ENCODE measurements around the gene MRGPRG.

MRGPRG gene

DNA sequence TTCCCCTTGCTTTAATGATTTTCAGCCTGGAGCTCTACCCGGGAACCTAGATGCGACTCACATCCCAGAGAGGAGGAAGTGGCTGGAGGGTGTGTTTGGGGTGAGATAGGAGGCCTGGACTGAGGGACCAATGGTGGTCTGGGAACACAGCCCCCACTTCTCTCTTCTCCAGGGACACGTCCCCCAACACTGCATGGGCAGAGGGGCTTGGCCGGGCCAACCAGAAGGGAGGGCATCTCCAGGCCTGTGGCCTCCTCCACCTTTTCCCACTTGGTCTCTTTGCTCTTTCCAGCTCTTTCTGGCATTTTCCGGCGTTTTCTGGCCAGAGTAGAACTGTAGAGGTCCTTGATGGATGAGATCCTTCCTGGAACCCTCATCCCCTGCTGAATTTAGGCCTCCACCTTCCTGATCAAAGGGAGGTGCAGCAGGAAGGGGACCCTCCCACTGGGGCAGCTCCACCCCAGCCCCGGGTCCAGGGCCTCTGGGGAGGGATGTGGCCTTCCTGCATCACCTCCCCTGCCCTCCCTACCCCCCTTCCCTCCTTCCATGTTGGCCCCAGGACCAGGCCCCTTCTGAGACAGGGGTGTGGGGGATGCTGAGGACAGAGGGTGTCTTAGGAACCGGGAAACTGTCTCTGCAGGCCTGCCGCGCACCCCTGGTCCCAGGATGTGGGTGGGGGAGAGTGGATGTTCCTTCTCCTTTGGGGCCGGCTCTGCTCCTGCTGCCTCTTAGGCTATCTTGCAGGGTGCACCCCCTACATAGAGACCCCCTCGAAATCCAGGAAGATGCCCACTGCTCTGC lies 24.4 kb downstream of the MRGPRG start:
- H3K9me3 ChIP-seq (ENCODE audit: control insufficient read depth, insufficient read depth, low read length), result no peaks in the 10 kb centered on the region
- H3K36me3 ChIP-seq (ENCODE audit: control insufficient read depth, insufficient read depth, low read length), result no peaks in the 10 kb centered on the region
- H3K4me1 ChIP-seq (ENCODE audit: control insufficient read depth, insufficient read depth, low read length), result peaks cover 2% of the 10 kb centered on the region
- no peak overlapping the region for H3K9ac ChIP-seq (ENCODE audit: low read depth, low read length)
- no peaks in the 10 kb centered on the region for H3K27me3 ChIP-seq (ENCODE audit: control insufficient read depth, insufficient read depth, low read length)
- H3K4me3 ChIP-seq (ENCODE audit: low read depth, low read length), result no peak overlapping the region

DNA sequence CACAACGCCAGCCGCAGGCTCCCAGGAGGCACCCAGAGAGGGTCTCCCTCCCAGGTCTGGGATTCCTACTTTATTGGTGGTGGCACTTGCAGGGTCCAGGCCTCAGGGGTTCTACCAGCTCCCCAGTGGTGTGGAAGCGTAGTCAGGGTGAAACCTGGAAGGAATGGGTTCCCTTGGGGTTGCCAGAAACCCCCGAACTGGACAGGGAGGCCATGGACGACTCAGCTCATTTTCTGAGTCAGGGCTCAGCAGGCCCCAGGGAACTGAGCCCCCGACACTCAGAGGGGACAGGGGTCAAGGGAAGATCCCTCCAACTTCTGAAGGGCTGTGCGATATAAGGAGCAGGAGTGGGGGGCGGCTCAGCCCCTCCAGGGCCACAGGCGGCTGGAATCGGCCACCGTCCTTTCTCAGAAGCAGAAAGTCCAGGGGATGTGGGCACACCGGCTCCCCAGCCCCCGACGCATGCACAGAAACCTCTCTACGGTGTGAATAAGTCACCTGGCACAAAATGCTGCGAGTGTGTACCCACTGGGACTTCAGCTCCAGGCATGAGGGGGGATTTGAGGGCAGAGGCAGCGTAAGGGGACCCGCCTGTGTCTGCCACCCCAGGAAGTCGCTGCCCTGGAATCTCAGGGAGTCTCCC lies 25.1 kb downstream of the MRGPRG start:
- Histone ChIP-seq H3K36me3 (ENCODE audit: control insufficient read depth, insufficient read depth, low read length) (no peaks in the 10 kb centered on the region), H3K4me1 (ENCODE audit: control insufficient read depth, insufficient read depth, low read length) (peaks cover 7% of the 10 kb centered on the region), H3K9me3 (ENCODE audit: control insufficient read depth, insufficient read depth, low read length) (no peaks in the 10 kb centered on the region), H3K4me3 (ENCODE audit: low read depth, low read length) (no peak overlapping the region), H3K27me3 (ENCODE audit: control insufficient read depth, insufficient read depth, low read length) (no peaks in the 10 kb centered on the region), H3K9ac (ENCODE audit: low read depth, low read length) (no peak overlapping the region)

DNA sequence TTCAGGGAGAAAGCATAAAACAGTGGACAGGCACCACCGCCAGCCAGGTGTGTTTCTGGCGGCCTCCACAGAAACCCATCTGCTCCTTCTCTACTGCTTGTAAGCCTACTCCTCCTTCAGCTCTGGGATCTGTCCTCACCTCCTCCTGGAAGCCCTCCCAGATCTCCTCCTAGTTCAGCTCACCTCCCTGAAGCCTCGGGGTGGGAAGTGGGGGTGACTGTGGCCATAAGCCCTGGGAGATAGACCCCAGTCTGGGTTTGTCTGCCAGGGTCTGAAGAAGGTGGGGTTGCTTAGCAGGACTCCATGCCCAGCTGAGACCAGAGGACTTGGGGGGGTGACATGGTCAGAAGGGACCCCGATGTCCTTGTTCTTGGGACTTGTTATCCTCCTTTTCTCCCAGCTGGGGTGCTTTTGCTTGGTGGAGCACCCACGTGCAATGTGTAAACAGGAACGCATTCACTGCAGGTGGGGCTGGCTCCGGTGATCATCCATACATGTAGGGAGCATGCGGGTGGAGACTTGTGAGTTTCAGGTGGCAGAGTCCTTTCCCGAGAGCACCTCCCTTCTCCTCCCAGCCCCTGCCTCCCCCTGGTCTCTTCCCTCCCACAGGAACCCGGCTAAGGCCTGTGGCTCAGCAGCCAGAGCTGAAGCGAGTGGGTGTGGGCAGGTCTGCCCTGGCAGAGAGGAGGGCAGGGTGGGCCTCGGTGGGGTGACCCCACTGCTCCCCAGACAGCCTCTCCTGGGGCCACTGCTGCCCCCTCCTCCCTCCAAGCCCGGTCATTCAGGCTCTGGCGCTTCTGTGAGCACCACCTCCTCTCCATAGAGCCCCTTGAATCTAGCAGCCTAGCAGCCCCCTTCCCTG lies 25.9 kb downstream of the MRGPRG start:
- peaks cover 7% of the 10 kb centered on the region for H3K4me1 ChIP-seq (ENCODE audit: control insufficient read depth, insufficient read depth, low read length)
- H3K9ac ChIP-seq (ENCODE audit: low read depth, low read length), result no peak overlapping the region
- H3K9me3 ChIP-seq (ENCODE audit: control insufficient read depth, insufficient read depth, low read length), result no peaks in the 10 kb centered on the region
- no peaks in the 10 kb centered on the region for H3K27me3 ChIP-seq (ENCODE audit: control insufficient read depth, insufficient read depth, low read length)
- no peaks in the 10 kb centered on the region for H3K36me3 ChIP-seq (ENCODE audit: control insufficient read depth, insufficient read depth, low read length)
- no peak overlapping the region for H3K4me3 ChIP-seq (ENCODE audit: low read depth, low read length)

DNA sequence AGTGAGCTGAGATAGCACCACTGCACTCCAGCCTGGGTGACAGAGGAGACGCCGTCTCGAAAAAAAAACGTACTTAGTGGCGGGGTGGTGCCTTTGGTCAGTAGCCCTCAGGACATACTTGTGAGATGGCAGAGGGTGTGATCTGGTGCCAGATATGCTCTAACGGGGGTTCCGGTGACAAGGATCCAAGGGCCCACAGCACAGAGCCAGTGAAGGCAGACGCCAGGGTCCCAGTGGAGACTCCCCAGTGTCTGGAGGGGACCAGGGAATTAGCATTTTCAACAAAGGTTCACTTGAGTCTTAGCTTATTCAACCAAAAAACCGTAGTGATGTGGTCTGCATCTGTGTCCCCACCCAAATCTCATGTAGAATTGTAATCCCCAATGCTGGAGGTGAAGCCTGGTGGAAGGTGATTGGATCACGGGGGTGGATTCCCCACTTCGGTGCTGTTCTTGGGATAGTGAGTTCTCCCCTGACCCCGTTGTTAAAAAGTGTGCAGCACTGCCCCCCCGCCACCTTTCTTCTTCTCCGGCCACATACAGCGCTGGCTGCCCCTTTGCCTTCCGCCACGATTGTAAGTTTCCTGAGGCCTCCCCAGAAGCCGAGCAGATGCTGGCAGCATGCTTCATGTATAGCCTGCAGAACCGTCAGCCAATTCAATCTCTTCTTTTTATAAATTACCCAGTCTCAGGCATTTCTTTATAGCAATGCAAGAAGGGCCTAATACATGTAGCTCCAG lies 26.9 kb downstream of the MRGPRG start:
- peaks cover 7% of the 10 kb centered on the region for H3K4me1 ChIP-seq (ENCODE audit: control insufficient read depth, insufficient read depth, low read length)
- no peak overlapping the region for H3K4me3 ChIP-seq (ENCODE audit: low read depth, low read length)
- no peaks in the 10 kb centered on the region for H3K9me3 ChIP-seq (ENCODE audit: control insufficient read depth, insufficient read depth, low read length)
- no peaks in the 10 kb centered on the region for H3K36me3 ChIP-seq (ENCODE audit: control insufficient read depth, insufficient read depth, low read length)
- H3K27me3 ChIP-seq (ENCODE audit: control insufficient read depth, insufficient read depth, low read length), result no peaks in the 10 kb centered on the region
- H3K9ac ChIP-seq (ENCODE audit: low read depth, low read length), result no peak overlapping the region

DNA sequence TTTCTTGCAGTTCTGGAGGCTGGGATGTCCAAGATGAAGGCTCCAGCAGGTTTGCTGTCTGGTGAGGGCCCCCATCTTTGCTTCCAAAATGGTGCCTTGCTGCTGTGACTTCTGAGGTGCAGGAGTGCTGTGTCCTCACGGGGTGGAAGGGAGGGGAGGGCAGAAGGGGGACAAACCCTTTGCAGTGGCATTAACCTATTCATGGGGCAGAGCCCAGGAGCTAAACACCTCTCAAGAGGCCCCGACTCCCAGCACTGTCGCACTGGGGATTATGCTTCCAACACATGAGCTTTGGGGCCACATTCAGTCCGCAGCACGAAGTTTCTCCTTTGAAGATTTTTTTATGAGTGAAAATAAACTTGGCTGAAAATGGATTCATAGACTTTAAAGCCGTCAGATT lies 28.0 kb downstream of the MRGPRG start:
- no peak overlapping the region for H3K4me3 ChIP-seq (ENCODE audit: low read depth, low read length)
- H3K9ac ChIP-seq (ENCODE audit: low read depth, low read length), result no peak overlapping the region
- H3K36me3 ChIP-seq (ENCODE audit: control insufficient read depth, insufficient read depth, low read length), result no peaks in the 10 kb centered on the region
- H3K9me3 ChIP-seq (ENCODE audit: control insufficient read depth, insufficient read depth, low read length), result no peaks in the 10 kb centered on the region
- peaks cover 7% of the 10 kb centered on the region for H3K4me1 ChIP-seq (ENCODE audit: control insufficient read depth, insufficient read depth, low read length)
- no peaks in the 10 kb centered on the region for H3K27me3 ChIP-seq (ENCODE audit: control insufficient read depth, insufficient read depth, low read length)

DNA sequence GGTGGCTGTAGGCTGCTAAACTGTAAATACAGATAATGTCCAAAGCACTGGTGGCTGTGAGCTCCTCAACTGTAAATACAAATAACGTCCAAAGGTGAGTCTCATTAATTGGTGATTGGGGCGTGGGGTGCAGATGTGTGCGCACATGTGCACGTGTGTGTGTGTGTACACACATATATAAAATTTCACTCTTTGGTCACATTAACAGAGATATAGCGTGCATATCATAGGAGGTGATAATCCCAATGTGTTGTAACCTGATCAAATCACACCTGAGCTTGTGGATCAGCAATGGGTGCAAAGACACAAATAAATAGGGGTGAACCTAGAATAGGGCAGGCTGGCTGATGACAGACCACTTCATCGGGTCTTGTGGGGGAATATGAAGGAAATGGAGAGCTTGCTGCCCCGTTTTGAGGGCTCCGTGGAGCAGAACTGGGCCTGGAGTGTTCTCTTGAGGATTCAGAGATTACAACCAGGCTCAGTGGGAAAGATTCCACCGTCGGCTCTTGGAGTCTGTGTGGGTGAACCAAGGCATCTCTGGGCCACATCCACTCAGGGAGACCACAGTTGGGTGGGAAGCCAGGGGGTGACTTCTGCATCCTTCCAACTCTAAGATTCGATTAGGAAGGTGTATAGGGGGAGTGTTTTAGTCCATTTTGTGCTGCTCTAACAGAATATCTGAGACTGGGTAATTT lies 28.6 kb downstream of the MRGPRG start:
- no peaks in the 10 kb centered on the region for H3K36me3 ChIP-seq (ENCODE audit: control insufficient read depth, insufficient read depth, low read length)
- no peak overlapping the region for H3K9ac ChIP-seq (ENCODE audit: low read depth, low read length)
- peaks cover 7% of the 10 kb centered on the region for H3K4me1 ChIP-seq (ENCODE audit: control insufficient read depth, insufficient read depth, low read length)
- no peak overlapping the region for H3K4me3 ChIP-seq (ENCODE audit: low read depth, low read length)
- H3K9me3 ChIP-seq (ENCODE audit: control insufficient read depth, insufficient read depth, low read length), result no peaks in the 10 kb centered on the region
- H3K27me3 ChIP-seq (ENCODE audit: control insufficient read depth, insufficient read depth, low read length), result no peaks in the 10 kb centered on the region

DNA sequence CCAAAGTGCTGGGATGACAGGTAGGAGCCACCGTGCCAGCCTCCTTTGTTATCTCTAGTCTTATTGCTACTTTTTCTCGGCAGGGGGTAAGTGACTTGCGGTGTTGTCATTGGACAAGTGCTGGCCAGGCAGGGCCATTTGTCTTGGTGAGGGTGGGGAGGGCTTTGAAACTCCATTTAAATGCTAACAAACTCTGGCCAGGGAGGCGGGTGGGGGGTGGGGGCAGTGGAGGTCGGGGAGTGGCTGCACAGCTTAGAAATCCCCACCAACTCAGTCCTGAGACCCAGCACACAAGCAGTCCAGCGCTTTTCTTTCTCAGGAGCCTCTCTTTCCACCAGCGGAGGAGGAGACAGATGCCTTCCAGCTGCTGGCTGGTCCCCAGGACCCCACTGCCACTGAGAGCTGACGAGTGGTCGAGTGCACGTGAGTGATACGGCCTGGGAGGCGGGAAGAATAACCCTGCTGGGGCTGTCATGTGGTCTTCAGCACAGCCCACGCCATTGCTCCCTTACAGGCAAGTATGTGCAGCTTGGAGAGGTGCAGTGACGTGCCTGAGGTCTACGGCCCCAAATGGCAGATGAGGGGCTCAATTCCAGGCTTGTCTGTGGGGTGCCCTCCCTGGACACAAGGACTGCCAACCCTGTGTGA lies 29.3 kb downstream of the MRGPRG start:
- H3K4me1 ChIP-seq (ENCODE audit: control insufficient read depth, insufficient read depth, low read length), result peaks cover 7% of the 10 kb centered on the region
- no peaks in the 10 kb centered on the region for H3K9me3 ChIP-seq (ENCODE audit: control insufficient read depth, insufficient read depth, low read length)
- H3K4me3 ChIP-seq (ENCODE audit: low read depth, low read length), result peak overlapping the region; percentile 28
- H3K36me3 ChIP-seq (ENCODE audit: control insufficient read depth, insufficient read depth, low read length), result no peaks in the 10 kb centered on the region
- no peaks in the 10 kb centered on the region for H3K27me3 ChIP-seq (ENCODE audit: control insufficient read depth, insufficient read depth, low read length)
- no peak overlapping the region for H3K9ac ChIP-seq (ENCODE audit: low read depth, low read length)

DNA sequence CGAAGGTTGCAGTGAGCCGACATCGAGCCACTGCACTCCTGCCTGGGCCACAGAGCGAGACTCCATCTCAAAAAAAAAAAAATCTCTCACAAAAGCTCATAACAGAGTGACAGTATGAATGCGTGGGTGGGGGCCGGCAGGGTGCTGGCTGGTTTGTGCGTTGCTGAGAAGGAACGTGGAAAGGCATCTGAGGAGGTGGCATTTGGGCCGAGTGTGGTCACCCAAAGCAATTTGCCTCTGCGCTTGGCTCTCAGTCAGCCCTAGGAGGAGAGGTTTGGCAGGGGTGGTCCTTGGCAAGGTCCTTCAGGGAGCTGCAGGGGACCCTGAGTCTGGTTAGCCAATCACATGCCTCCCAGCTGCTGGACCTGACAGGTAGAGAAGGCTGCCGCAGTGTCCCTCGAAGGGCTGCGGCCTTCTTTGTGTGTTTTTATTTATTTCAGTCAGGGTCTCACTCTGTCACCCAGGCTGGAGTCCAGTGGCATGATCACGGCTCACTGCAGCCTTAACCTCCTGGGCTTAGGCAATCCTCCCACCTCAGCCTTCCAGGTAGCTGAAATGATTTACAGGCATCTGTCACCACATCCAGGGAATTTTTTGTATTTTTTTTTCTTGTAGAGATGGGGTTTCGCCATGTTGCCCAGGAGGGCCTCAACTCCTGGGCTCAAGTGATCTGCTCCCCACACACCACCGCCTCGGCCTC lies 30.0 kb downstream of the MRGPRG start:
- Histone ChIP-seq H3K4me3 (ENCODE audit: low read depth, low read length) (no peak overlapping the region), H3K9me3 (ENCODE audit: control insufficient read depth, insufficient read depth, low read length) (no peaks in the 10 kb centered on the region), H3K4me1 (ENCODE audit: control insufficient read depth, insufficient read depth, low read length) (peaks cover 7% of the 10 kb centered on the region), H3K36me3 (ENCODE audit: control insufficient read depth, insufficient read depth, low read length) (no peaks in the 10 kb centered on the region), H3K9ac (ENCODE audit: low read depth, low read length) (no peak overlapping the region), H3K27me3 (ENCODE audit: control insufficient read depth, insufficient read depth, low read length) (no peaks in the 10 kb centered on the region)

DNA sequence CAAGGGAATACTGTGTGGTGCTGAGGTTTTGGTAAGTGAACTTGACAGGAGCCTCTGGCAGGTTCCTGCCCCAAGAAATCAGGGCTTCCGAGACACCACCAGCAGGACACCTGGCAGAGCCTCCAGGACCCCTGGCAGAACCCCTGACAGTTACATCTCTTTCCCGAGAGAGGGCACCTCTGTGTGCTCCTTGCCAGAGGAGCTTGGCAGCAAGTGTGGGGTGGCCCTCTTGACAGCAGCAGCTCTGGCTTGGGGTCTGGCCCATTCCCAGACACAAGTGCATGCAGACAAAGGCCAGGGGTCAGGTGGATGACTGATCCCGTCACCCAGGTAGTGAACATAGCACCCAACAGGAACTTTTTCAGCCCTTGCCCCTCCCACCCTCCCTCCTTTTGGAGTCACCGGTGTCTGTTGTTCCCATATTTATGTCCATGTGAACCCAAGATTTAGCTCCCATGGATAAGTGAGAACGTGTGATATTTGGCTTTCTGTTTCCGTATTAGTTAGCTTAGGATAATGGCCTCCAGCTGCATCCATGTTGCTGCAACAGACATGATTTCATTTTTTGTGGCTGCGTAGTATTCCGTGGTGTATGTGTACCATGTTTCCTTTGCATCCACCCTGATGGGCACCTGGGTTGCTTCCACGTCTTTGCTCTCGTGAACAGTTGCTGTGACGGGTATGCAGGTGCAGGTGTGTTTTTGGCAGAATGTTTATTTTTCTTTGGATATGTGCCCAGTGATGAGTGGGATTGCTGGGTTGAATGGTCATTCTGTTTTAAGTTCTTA lies 32.3 kb downstream of the MRGPRG start:
- no peaks in the 10 kb centered on the region for H3K36me3 ChIP-seq (ENCODE audit: control insufficient read depth, insufficient read depth, low read length)
- no peaks in the 10 kb centered on the region for H3K27me3 ChIP-seq (ENCODE audit: control insufficient read depth, insufficient read depth, low read length)
- H3K9ac ChIP-seq (ENCODE audit: low read depth, low read length), result no peak overlapping the region
- peaks cover 7% of the 10 kb centered on the region for H3K4me1 ChIP-seq (ENCODE audit: control insufficient read depth, insufficient read depth, low read length)
- no peaks in the 10 kb centered on the region for H3K9me3 ChIP-seq (ENCODE audit: control insufficient read depth, insufficient read depth, low read length)
- no peak overlapping the region for H3K4me3 ChIP-seq (ENCODE audit: low read depth, low read length)
